ENCODE measurements around the gene MATCAP1.

Gene MATCAP1

GRCh38 chr16:67206129-67206837 lies 22.5 kb upstream of the MATCAP1 start:
- Histone ChIP-seq H3K27me3 (replicated peaks; ENCODE audit: control insufficient read depth, insufficient read depth, low read length) (no peaks in the 10 kb centered on the region), H3K4me1 (ENCODE audit: control insufficient read depth, insufficient read depth, low read length) (peaks cover 16% of the 10 kb centered on the region), H3K36me3 (ENCODE audit: control insufficient read depth, insufficient read depth, low read length, severe bottlenecking) (peaks cover 2% of the 10 kb centered on the region), H3K9me3 (ENCODE audit: control insufficient read depth, low read length) (no peaks in the 10 kb centered on the region), H3K9ac (ENCODE audit: low read length) (no peak overlapping the region), H3K4me3 (ENCODE audit: low read length) (no peak overlapping the region)
- DNase-seq (ENCODE audit: low read depth): no peak

GRCh38 chr16:67204076-67204475 lies 20.3 kb upstream of the MATCAP1 start:
- Histone ChIP-seq H3K36me3 (ENCODE audit: control insufficient read depth, insufficient read depth, low read length, severe bottlenecking) (peaks cover 3% of the 10 kb centered on the region), H3K27me3 (replicated peaks; ENCODE audit: control insufficient read depth, insufficient read depth, low read length) (no peaks in the 10 kb centered on the region), H3K4me1 (ENCODE audit: control insufficient read depth, insufficient read depth, low read length) (peaks cover 16% of the 10 kb centered on the region), H3K9ac (ENCODE audit: low read length) (no peak overlapping the region), H3K4me3 (ENCODE audit: low read length) (no peak overlapping the region), H3K9me3 (ENCODE audit: control insufficient read depth, low read length) (no peaks in the 10 kb centered on the region)
- no peak for DNase-seq (ENCODE audit: low read depth)

- DNase-seq (ENCODE audit: low read depth): no peak
- Histone ChIP-seq H3K4me1 (ENCODE audit: control insufficient read depth, insufficient read depth, low read length) (peaks cover 18% of the 10 kb centered on the region), H3K9ac (ENCODE audit: low read length) (no peak overlapping the region), H3K36me3 (ENCODE audit: control insufficient read depth, insufficient read depth, low read length, severe bottlenecking) (peaks cover 5% of the 10 kb centered on the region), H3K9me3 (ENCODE audit: control insufficient read depth, low read length) (no peaks in the 10 kb centered on the region), H3K4me3 (ENCODE audit: low read length) (no peak overlapping the region), H3K27me3 (replicated peaks; ENCODE audit: control insufficient read depth, insufficient read depth, low read length) (no peaks in the 10 kb centered on the region)
Observed at GRCh38 chr16:67202956-67203493, 19.3 kb upstream of the MATCAP1 start.

- Histone ChIP-seq H3K4me1 (ENCODE audit: control insufficient read depth, insufficient read depth, low read length) (peaks cover 16% of the 10 kb centered on the region), H3K36me3 (ENCODE audit: control insufficient read depth, insufficient read depth, low read length, severe bottlenecking) (peaks cover 11% of the 10 kb centered on the region), H3K4me3 (ENCODE audit: low read length) (no peak overlapping the region), H3K9me3 (ENCODE audit: control insufficient read depth, low read length) (no peaks in the 10 kb centered on the region), H3K9ac (ENCODE audit: low read length) (no peak overlapping the region), H3K27me3 (replicated peaks; ENCODE audit: control insufficient read depth, insufficient read depth, low read length) (no peaks in the 10 kb centered on the region)
- no peak for DNase-seq (ENCODE audit: low read depth)
Observed at GRCh38 chr16:67202426-67202825, 18.7 kb upstream of the MATCAP1 start.

DNA sequence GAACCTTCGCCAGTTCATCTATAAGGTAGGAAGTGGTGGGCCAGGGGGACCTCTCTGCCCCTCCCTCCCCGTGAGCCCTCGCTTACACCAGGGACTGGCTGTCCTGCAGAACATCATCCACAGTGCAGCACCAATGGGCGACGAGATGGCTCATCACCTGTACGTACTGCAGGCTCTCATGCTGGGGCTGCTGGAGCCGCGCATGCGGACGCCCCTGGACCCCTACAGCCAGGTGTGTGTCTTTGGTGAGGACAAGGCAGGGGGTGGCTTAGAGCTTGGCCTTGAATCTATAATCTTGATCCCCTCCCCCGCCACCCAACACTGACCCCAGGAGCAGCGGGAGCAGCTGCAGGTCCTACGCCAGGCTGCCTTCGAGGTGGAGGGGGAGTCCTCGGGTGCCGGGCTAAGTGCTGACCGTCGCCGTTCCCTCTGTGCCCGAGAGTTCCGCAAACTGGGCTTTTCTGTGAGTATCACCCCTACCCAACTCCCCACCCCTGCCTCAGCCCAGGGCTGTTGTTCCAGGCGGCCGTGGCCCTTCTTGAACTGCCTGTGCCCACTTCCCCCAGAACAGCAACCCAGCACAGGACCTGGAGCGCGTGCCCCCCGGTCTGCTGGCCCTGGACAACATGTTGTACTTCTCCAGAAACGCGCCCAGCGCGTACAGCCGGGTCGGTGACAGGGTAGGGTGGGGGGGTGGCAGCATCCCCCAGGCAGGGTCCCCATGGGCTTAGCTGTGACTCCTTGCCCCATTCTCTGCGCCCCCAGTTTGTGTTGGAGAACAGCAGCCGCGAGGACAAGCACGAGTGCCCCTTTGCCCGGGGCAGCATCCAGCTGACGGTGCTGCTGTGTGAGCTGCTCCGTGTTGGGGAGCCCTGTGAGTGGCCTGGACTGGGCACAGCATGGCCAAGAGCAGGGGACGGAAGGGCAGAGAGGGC lies 17.9 kb upstream of the MATCAP1 start:
- H3K4me3 ChIP-seq (ENCODE audit: low read length): no peak overlapping the region
- peaks cover 8% of the 10 kb centered on the region for H3K4me1 ChIP-seq (ENCODE audit: control insufficient read depth, insufficient read depth, low read length)
- H3K9ac ChIP-seq (ENCODE audit: low read length): no peak overlapping the region
- H3K36me3 ChIP-seq (ENCODE audit: control insufficient read depth, insufficient read depth, low read length, severe bottlenecking): peaks cover 19% of the 10 kb centered on the region
- H3K9me3 ChIP-seq (ENCODE audit: control insufficient read depth, low read length): no peaks in the 10 kb centered on the region
- DNase-seq (ENCODE audit: low read depth): no peak
- no peaks in the 10 kb centered on the region for H3K27me3 ChIP-seq (replicated peaks; ENCODE audit: control insufficient read depth, insufficient read depth, low read length)

DNA sequence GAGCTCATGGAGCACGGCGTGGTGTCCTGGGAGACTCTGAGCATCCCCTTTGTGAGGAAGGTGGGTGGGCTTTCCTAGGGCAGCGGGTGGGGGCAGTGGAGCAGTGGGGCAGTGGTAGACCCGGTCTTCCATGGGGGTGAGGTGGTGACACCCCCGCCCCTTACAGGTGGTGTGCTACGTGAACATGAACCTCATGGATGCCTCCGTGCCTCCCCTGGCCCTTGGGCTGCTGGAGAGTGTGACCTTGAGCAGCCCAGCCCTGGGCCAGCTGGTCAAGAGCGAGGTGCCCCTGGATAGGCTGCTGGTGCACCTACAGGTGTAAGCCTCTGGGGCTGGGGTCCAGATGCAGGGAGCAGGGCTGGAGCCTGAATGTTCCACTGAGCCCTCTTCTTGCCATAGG lies 16.7 kb upstream of the MATCAP1 start:
- Histone ChIP-seq H3K4me3 (ENCODE audit: low read length) (no peak overlapping the region), H3K9ac (ENCODE audit: low read length) (no peak overlapping the region), H3K4me1 (ENCODE audit: control insufficient read depth, insufficient read depth, low read length) (peaks cover 7% of the 10 kb centered on the region), H3K9me3 (ENCODE audit: control insufficient read depth, low read length) (no peaks in the 10 kb centered on the region), H3K36me3 (ENCODE audit: control insufficient read depth, insufficient read depth, low read length, severe bottlenecking) (peaks cover 30% of the 10 kb centered on the region), H3K27me3 (replicated peaks; ENCODE audit: control insufficient read depth, insufficient read depth, low read length) (no peaks in the 10 kb centered on the region)
- DNase-seq (ENCODE audit: low read depth): no peak

DNA sequence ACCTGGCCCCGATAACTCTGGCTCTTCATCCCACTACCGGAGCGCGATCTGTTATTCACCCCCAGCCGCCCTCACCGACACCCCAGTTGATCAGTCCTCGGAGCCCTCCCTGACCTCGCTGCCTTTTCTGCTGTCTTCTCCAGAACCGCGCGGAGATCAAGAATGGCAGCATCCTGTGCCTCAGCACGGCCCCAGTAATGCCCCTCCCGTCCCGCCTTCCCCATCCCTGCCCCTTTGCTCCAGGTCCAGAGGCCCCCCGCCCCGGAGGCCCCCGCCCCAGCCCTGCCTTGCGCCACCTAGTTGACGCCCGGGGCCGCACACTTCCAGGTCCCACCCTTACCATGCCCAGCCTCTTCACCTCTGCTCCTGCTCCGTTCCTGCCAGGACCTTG lies 16.0 kb upstream of the MATCAP1 start:
- no peak for DNase-seq (ENCODE audit: low read depth)
- Histone ChIP-seq H3K9ac (ENCODE audit: low read length) (no peak overlapping the region), H3K4me1 (ENCODE audit: control insufficient read depth, insufficient read depth, low read length) (peaks cover 7% of the 10 kb centered on the region), H3K9me3 (ENCODE audit: control insufficient read depth, low read length) (no peaks in the 10 kb centered on the region), H3K36me3 (ENCODE audit: control insufficient read depth, insufficient read depth, low read length, severe bottlenecking) (peaks cover 37% of the 10 kb centered on the region), H3K4me3 (ENCODE audit: low read length) (no peak overlapping the region), H3K27me3 (replicated peaks; ENCODE audit: control insufficient read depth, insufficient read depth, low read length) (no peaks in the 10 kb centered on the region)

DNA sequence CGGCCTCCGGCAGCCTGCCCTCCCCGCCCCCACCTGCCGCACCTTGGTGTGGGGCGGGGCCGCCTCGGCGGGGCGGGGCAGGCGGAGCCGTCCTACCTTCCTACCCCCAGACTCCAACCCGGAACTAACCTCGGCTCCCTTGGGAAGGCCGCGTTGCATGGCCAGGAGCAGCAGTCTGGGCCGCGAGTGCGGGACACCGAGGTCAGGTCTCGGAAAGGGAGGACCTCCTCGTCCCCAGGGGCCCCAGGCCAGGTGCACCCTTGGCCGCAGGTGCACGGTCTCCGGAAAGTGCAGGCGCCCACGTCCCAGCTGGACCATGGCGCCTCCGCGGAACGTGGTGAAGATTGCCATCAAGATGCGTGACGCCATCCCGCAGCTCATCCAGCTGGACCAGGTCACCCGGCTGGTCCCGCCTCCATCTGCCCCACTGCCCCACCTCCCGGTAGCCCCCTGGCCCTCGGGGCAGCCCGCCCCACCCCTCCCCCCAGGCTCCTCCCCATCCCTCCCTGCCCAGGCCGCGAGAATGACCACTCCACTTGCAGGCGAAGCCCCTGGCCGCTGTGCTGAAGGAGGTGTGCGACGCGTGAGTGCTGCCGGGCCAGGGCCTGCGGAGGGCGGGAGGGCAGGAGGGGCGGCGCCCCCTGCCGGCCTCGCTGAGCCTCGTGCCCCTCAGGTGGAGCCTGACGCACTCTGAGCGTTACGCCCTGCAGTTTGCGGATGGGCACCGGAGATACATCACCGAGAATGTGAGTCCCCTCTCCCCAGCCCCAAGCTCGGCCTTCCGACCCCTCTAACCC lies 15.4 kb upstream of the MATCAP1 start, which contains the start of gene ELMO3:
ELMO3 (plus strand) TSS at position 121 of the 797 bp plus-strand sequence; CDS start at position 317, 196 bp downstream.
- Histone ChIP-seq H3K27me3 (replicated peaks; ENCODE audit: control insufficient read depth, insufficient read depth, low read length) (no peaks in the 10 kb centered on the region), H3K36me3 (ENCODE audit: control insufficient read depth, insufficient read depth, low read length, severe bottlenecking) (peaks cover 43% of the 10 kb centered on the region), H3K4me3 (ENCODE audit: low read length) (no peak within 1 kb of the TSS), H3K9ac (ENCODE audit: low read length) (peak within 1 kb of the TSS; percentile 0), H3K4me1 (ENCODE audit: control insufficient read depth, insufficient read depth, low read length) (peaks cover 8% of the 10 kb centered on the region), H3K9me3 (ENCODE audit: control insufficient read depth, low read length) (no peaks in the 10 kb centered on the region)
- no peak for DNase-seq (ENCODE audit: low read depth)

GRCh38 chr16:67198238-67198734 lies 14.5 kb upstream of the MATCAP1 start:
- Histone ChIP-seq H3K27me3 (replicated peaks; ENCODE audit: control insufficient read depth, insufficient read depth, low read length) (no peaks in the 10 kb centered on the region), H3K9ac (ENCODE audit: low read length) (peak overlapping the region; percentile 0), H3K9me3 (ENCODE audit: control insufficient read depth, low read length) (no peaks in the 10 kb centered on the region), H3K4me1 (ENCODE audit: control insufficient read depth, insufficient read depth, low read length) (peaks cover 17% of the 10 kb centered on the region), H3K4me3 (ENCODE audit: low read length) (no peak overlapping the region), H3K36me3 (ENCODE audit: control insufficient read depth, insufficient read depth, low read length, severe bottlenecking) (peaks cover 50% of the 10 kb centered on the region)
- no peak for DNase-seq (ENCODE audit: low read depth)

GRCh38 chr16:67197704-67198103 lies 13.9 kb upstream of the MATCAP1 start:
- DNase-seq (ENCODE audit: low read depth): no peak
- H3K27me3 ChIP-seq (replicated peaks; ENCODE audit: control insufficient read depth, insufficient read depth, low read length): no peaks in the 10 kb centered on the region
- no peaks in the 10 kb centered on the region for H3K9me3 ChIP-seq (ENCODE audit: control insufficient read depth, low read length)
- peaks cover 50% of the 10 kb centered on the region for H3K36me3 ChIP-seq (ENCODE audit: control insufficient read depth, insufficient read depth, low read length, severe bottlenecking)
- H3K4me1 ChIP-seq (ENCODE audit: control insufficient read depth, insufficient read depth, low read length): peaks cover 23% of the 10 kb centered on the region
- no peak overlapping the region for H3K4me3 ChIP-seq (ENCODE audit: low read length)
- peak overlapping the region; percentile 0 for H3K9ac ChIP-seq (ENCODE audit: low read length)
